Spleen (tissue), 7 donors: ENCODE results near the gene SUN1.
"Not testable (repeated sequence)": the region's sequence is repeated elsewhere in the genome, so short reads cannot be mapped to it uniquely, and the experiment has no call there.

Experiments used
- CTCF ChIP-seq, 11 experiments: fragments of 200-600 bp in 7 of 11; fragments of 450-650 bp in 4 of 11; sonication (generic) in 4 of 11; IDR thresholded peaks in 8 of 11; conservative IDR thresholded peaks in 3 of 11; 1 replicate in 7 of 11; 2 replicates in 4 of 11; pipeline versions ENCODE4 v1.4.0 to v1.8.0; 2016 to 2021; ENCODE audit warnings: antibody characterized with exemption in 11 of 11, inconsistent platforms in 4 of 11, mild to moderate bottlenecking in 1 of 11
- POLR2A ChIP-seq, 3 donors: fragments of 450-650 bp; IDR thresholded peaks; one replicate each; pipeline ENCODE4 v1.5.1; 2017; ENCODE audit warnings: antibody characterized with exemption in 3 of 3, mild to moderate bottlenecking in 1 of 3
- donor health status: DM: no; HTN: no; CAD: no; lungs with moderate emphysema.
- donor health status: DM: no; HTN: no; CAD: no.
- donor health status: DM: no; HTN: no; CAD: no.

GRCh38 chr7:846958-847650, 14.8 kb downstream of the SUN1 start:
- not testable (repeated sequence) for TF ChIP-seq CTCF (IDR thresholded peaks at IDR 0.05 in 8 of 11, conservative IDR thresholded peaks at IDR 0.05 in 3 of 11); POLR2A (IDR thresholded peaks at IDR 0.05)
